Right renal cortex interstitium (tissue), 3 donors: Measurements from ENCODE around the gene LNPEP. TPM values are rescaled to one million over a fixed set of nuclear protein-coding genes. Genes with fewer than 3 reads are reported as not detected.

Experiments used
- DNase-seq, 3 donors: peaks; one replicate each; pipeline ENCODE4 v3.0.0-alpha.2; 2013; ENCODE audit warnings: low read depth in 3 of 3, low spot score in 2 of 3
- polyA plus RNA-seq, 3 donors: library from polyadenylated mRNA; unstranded; fragments of 120-200 nt; gene quantifications; one replicate each; pipeline ENCODE4 v1.2.1, GENCODE V29; 2013; ENCODE audit not compliant: insufficient read length in 3 of 3

LNPEP gene
- polyA plus RNA-seq = 10 to 100 TPM; 22.7 to 27.3 (median 26.6) TPM

GRCh38 chr5:96935559-96936430 is at the start of gene LNPEP:
LNPEP (plus strand) TSS chr5:96936080; CDS start chr5:96936156, 76 bp downstream.
- DNase-seq = peak; percentile 82 to 93 (median 83)

DNA sequence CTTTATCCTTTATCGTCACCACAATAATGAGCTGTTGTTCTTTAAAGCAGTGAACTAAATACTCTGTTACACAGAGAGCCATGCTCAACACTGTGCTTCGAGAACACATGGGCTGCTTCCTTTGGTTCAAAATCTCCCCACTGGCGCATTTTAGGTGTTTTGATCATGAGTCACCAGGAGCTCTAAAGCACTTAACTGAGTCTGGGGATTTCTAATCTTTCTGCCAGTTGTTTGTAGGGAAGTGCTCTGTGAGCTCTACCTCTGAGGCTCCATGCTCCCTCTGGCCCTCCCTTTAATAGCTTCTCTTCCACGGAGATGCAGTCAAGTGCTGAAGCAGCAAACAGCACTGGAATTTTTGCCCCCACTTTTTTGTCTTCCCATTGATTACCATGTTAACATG is 42.5 kb upstream of the LNPEP start:
- DNase-seq = no peak

DNA sequence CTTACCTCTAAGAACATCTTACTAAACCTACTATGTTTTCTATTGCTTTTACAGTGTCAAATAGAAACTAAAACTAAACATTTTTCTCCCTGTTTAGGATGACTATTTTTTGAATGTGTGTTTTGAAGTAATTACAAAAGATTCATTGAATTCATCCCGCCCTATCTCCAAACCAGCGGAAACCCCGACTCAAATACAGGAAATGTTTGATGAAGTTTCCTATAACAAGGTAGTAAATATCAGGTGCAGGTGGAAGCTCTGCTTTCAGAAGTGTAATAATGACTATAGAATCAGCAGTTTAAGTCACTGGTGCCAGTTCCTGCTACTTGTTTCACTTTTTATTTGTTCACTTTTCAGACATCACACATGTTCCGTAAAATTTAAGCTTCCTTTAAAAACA is 39.6 kb upstream of the LNPEP start:
- no peak for DNase-seq

- no peak for DNase-seq
Measured at GRCh38 chr5:96896806-96897205, 39.1 kb upstream of the LNPEP start.

DNA sequence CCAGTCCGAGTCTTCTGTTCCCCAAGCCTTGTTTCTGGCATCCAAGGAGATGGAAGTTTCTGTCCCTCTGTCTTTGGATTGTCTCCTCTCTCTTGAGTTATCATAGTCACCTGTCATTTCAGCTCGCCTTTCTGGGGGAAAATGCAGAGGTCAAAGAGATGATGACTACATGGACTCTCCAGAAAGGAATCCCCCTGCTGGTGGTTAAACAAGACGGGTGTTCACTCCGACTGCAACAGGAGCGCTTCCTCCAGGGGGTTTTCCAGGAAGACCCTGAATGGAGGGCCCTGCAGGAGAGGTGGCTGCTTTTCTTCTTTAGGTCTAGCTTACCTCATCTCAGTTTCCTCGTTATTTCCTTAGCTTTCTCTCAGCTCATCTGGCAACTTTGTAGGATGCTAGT is 34.5 kb upstream of the LNPEP start:
- DNase-seq = no peak

- DNase-seq = no peak
Measured at GRCh38 chr5:96901841-96902240, 34.0 kb upstream of the LNPEP start.

DNA sequence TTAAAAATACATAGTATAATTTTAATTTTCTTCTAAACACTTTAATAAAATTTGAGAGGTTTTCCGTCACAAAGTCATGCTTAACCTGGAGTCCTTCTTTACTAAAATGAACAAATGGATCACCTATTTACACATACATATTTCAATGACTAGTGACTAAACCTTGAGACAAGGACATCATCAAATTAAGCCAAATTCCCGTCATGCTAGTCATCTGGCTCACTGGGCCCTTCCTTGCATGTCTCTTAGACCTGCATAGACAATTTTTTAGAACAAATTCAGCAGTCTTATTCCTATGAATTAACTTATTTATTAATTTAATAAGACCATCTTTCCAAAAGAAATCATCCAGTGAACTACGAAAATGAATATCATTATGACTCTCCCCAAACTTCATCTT is 33.0 kb upstream of the LNPEP start:
- no peak for DNase-seq

DNA sequence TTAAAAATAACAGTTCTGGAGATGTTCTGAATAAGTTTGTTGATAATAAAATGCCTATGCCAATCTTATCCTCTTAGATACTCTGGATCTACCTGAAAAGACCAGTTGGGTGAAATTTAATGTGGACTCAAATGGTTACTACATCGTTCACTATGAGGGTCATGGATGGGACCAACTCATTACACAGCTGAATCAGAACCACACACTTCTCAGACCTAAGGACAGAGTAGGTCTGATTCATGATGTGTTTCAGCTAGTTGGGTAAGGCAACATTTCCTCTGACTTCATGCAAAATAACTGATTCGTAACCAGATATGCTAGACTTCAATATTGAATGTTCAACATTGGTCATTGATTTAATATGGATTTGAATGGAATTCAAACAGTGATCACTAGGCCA is 32.6 kb upstream of the LNPEP start:
- no peak for DNase-seq

DNA sequence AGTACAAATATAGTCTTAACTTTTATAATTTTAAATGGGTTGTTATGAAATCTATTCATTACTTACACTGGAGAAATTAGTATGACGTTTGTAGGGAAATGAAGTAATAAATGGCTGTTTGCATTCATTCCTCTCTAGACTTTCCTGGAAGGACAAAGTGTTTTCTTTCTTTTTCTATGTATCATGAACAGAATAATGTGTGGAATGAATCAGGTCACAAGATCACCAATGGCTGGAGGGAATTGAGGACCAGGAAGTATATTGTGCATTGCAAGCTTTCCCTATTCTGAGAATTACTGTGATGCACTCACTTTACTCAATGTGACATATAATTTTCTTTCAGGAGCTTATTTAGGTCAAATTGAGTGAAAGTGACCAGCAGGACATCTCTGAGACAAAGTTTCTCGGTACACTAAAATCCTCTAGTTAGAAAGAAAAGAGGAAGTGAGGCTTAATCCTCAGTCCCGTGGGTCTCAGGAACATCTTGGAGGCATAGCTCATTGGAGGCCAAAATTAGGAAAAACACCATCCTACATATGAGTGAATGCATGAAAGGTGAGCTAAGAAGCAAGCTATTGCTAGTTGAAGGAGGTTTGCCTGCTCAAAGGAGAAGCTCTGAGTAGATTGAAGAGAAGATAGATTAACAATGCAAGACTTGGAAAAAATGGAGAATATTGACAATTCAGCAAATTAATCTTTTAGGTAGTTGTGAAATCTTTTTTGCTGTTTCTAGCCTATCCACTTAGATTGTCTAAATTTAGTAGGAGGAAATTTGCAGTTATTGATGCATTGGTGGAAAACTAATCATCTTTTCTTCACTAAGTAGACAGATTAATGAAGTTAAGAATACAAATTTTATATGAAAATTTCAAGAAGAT is 31.6 kb upstream of the LNPEP start:
- DNase-seq = no peak

GRCh38 chr5:96905864-96906263 is 30.0 kb upstream of the LNPEP start:
- DNase-seq = no peak

DNA sequence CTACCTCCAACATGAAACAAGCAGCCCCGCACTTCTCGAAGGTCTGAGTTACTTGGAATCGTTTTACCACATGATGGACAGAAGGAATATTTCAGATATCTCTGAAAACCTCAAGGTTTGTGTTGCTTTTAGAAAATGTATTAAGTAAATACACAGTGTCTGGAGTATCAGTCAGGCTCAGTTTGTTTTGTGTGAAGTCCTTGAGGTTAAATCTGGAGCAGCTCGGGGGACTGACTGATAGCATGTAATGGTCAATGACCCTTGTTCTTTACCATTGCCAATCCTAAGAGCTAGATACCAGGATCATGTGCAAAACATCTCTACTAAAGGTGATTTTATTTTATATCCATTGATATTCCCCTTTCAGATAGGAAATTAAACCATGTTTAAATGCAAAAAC is 26.9 kb upstream of the LNPEP start:
- DNase-seq = no peak

GRCh38 chr5:96909435-96909834 is 26.4 kb upstream of the LNPEP start:
- DNase-seq = no peak

GRCh38 chr5:96911139-96911538 is 24.7 kb upstream of the LNPEP start:
- no peak for DNase-seq

- DNase-seq = no peak
Measured at GRCh38 chr5:96913233-96913632, 22.6 kb upstream of the LNPEP start.

DNA sequence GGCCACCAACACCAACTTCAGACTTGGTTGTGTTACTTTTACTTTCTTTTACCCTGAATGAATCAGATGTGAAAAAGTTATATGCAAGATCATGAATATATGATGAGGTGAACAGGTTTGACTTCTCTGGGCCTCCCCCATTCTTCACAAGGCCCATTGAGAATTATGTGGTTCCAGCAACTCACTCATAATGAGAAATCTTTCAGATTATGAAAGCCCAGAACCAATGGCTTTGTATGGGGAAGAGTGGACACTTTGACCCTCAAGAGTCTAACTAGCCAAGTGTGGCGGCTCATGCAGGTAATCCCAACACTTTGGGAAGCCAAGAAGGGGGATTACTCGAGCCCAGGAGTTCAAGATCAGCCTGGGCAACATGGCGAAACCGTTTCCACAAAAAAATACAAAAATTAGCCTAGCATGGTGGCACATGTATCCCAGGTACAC is 16.1 kb upstream of the LNPEP start:
- DNase-seq = no peak

GRCh38 chr5:96920744-96921355 is 15.0 kb upstream of the LNPEP start:
- no peak for DNase-seq

DNA sequence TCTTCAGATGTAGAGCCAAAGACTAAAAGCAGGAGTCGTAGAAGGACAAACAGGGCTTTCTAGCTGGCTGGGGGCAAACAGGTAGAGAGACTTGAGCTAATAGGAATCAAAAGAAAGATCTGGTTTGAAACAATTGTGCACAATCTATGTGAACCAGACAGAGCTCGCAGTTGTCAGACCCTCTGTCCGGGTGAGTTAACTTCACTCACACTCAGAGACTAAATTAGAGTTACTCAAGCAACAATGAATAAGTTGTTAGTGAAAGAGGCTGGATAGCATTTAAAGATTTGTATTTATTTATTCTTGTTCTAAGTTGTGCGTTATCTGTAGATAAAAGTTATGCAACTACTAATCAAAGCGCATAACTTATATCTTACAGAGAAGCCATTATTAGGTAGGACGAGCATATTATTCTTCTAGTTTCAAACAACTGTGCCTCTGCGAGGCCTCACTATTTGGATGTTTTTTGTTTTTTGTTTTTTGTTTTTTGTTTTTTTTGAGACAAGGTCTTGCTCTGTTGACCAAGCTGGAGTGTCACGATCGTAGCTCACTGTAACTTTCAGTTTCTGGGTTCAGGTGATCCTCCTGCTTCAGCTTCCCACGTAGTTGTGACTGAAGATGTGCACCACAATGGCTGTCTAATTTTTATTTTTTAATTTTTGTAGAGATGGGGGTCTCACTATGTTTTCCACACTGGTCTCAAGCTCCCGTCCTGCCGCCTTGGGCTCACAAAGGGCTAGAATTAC is 13.2 kb upstream of the LNPEP start:
- DNase-seq = no peak

DNA sequence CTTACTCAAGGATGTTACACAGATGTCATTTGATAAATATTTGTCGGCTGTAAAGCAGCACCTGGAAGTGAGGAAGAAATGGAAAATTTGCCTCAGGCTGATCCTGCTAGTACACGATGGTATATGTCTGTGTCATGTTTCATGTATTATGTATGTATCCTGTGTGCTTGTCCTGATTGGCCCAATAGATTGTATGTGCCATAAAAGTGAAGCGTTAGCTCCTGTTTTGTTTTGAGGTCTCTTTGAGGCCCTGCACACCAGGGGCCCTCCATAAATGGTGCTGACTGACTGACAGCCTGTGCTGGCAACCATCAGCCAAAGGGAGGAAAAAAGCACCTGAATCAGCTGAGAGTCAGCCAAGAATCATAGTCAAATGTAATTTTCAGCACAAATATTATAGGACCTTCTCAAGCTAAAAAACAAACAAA is 11.8 kb upstream of the LNPEP start:
- DNase-seq = no peak

DNA sequence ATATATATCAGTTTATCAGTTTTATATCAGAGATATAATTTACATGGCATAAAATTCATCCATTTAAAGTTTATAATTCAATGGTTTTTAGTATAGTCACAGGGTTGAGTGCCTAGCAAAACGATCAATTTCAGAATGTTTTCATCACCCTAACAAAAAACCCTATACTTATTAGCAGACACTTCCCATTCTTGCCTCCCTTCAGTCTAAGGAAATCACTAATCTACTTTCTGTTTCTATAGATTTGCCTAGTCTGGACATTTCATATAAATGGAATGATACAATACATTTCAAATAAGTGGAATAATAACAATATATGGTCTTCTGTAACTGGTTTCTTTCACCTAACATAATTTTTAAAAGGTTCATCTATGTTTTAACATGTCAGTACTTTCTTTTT is 9.6 kb upstream of the LNPEP start:
- no peak for DNase-seq

DNA sequence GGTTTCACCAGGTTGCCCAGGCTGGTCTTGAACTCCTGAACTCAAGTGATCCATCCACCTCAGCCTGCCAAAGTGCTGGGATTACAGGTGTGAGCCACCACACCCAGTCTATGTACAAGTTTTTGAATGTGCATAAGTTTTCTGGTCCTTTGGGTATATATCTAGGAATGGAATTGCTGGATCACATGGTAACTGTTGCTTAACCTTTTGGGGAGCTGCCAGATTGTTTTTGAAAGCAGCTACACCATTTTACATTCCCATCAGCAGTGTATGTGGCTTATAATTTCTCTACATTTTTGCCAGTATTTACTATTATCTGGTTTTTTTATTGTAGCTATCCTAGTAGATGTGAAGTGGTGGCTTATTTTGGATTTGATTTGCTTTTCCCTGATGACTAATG is 8.9 kb upstream of the LNPEP start:
- no peak for DNase-seq
